Dendritic cell treated with granulocyte-macrophage colony-stimulating factor and Interleukin-4, amounts not matched to agents 40 ng/mL and 50 ng/mL, for 4 days (primary cell): ENCODE measurements around the gene ACTR1A.
"Not testable (repeated sequence)": the region's sequence is repeated elsewhere in the genome, so short reads cannot be mapped to it uniquely, and the experiment has no call there.

ENCODE experiments used
- H3K27ac Mint-ChIP-seq: one replicate; pipeline ENCODE4 v1.8.0; 2022; ENCODE audit warnings: mild to moderate bottlenecking, mixed read lengths
- H3K27me3 Mint-ChIP-seq: one replicate; pipeline ENCODE4 v1.8.0; 2022; ENCODE audit warnings: mild to moderate bottlenecking, mixed read lengths
- H3K36me3 Mint-ChIP-seq: one replicate; pipeline ENCODE4 v1.8.0; 2022; ENCODE audit warnings: low read depth, mixed read lengths
- H3K4me1 Mint-ChIP-seq: one replicate; pipeline ENCODE4 v1.8.0; 2022; ENCODE audit warnings: low read depth, mixed read lengths
- H3K4me3 Mint-ChIP-seq: one replicate; pipeline ENCODE4 v1.8.0; 2022; ENCODE audit warnings: mild to moderate bottlenecking, moderate library complexity, mixed read lengths
- H3K9me3 Mint-ChIP-seq: one replicate; pipeline ENCODE4 v1.8.0; 2022; ENCODE audit warnings: mixed read lengths
- intact Hi-C: fragments of 100-400 bp; cut with micrococcal nuclease; formaldehyde crosslinking; loops from one replicate; pipeline ENCODE4 v1.15.0; 2022

ACTR1A gene

DNA sequence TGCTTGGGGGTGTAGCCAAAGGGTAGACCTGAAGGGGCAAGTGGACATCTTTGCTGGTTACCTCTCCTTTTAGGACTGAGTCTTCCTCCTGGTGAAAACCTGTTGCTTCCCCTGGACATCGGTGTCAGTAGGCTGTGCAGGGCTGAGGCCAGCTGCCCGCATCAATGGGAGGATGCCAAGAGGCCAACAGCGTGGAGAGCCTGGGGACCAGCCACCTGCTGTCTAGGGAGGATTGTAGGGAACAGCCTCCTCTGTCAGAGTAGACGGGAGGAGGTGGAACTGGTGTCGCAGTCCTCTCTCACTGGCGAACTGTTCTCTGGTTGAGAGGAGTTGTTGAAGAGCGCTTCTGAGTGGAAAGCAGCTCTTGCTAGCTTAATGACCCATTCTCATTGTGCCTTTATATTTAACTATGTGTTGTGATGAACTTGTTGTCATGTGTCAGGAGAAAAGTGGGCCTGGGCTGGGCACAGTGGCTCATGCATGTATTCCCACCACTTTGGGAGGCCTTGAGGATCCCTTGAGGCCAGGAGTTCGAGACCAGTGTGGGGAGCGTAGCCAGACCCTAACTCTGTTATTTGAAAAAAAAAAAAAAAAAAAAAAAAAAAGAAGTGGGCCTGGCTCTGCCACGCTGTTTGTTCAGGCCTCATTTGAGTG, 3.1 kb upstream of the ACTR1A start:
- Mint-ChIP-seq H3K27me3 (no peaks in the 10 kb centered on the region), H3K9me3 (no peaks in the 10 kb centered on the region), H3K4me3 (peak overlapping the region; percentile 98), H3K36me3 (peaks cover 65% of the 10 kb centered on the region), H3K27ac (peak overlapping the region; percentile 97), H3K4me1 (peaks cover 48% of the 10 kb centered on the region)
- intact Hi-C loops: loop anchor here (10.0 kb wide), 1 partner anchor 261 kb away; the partner anchor contains the start of genes GBF1 and PITX3

- Mint-ChIP-seq H3K36me3 (peaks cover 58% of the 10 kb centered on the region), H3K4me1 (peaks cover 47% of the 10 kb centered on the region), H3K27me3 (no peaks in the 10 kb centered on the region), H3K9me3 (no peaks in the 10 kb centered on the region), H3K4me3 (peak overlapping the region; percentile 98), H3K27ac (peak overlapping the region; percentile 97)
- intact Hi-C loops: loop anchor here (5.0 to 10.0 kb wide), 2 partner anchors 260 to 353 kb away; partner anchors contain the start of genes GBF1, NOLC1 and PITX3
These were observed 2.4 kb upstream of the ACTR1A start for GRCh38 chr10:102504976-102505300.

- Mint-ChIP-seq H3K4me3 (peak overlapping the region; percentile 98), H3K27ac (peak overlapping the region; percentile 97), H3K9me3 (no peaks in the 10 kb centered on the region), H3K36me3 (peaks cover 58% of the 10 kb centered on the region), H3K4me1 (peaks cover 42% of the 10 kb centered on the region), H3K27me3 (no peaks in the 10 kb centered on the region)
- intact Hi-C loops: loop anchor here (5.0 to 10.0 kb wide), 2 partner anchors 260 to 352 kb away; partner anchors contain the start of genes GBF1, NOLC1 and PITX3
These were observed 1.9 kb upstream of the ACTR1A start for GRCh38 chr10:102504179-102504975.

DNA sequence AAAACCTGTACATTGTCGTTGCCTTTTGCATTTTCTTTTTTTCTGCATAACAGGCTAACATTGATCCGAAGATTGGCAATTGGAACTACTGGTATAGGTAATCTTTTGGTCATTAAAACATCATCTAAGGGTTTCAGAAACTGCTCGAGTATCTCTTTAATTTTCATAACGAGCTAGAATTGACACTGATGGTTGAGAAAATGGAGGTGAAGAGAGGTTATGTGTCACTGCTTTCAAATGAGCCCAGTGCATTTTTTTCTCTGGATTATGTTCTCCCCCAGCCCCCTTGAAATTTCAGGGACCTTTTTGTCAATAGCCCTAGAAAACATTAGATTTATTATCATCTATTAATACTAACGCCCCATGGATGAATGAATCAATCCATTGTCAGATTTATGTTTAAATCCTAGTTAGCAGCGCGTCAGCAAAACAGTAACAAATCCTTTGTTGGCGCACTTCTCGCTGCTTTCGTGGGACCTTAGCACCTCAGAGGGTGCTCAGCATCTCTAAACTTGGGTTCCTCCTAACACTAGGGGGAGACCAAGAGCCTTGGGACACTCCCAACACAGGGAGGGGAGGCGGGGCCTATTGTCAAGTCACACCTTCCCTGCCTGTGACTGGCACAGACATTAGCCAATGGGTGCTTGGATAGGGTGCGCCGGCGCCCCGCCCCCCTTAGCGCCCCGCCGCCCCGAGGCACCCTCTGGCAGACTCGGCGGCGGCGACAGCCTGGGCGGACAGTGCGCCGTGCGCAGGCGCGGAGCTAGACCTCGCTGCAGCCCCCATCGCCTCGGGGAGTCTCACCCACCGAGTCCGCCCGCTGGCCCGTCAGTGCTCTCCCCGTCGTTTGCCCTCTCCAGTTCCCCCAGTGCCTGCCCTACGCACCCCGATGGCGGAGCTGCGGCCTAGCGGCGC, 1.0 kb upstream of the ACTR1A start, which contains the start of gene SUFU:
Gene SUFU (plus strand): TSS at position 709 of the 915 bp plus-strand sequence. CDS start 181 bp downstream, at position 890.
- peaks cover 58% of the 10 kb centered on the region for H3K36me3 Mint-ChIP-seq

GRCh38 chr10:102502029-102502336, 529 bp downstream of the ACTR1A start:
- H3K4me1 Mint-ChIP-seq: peaks cover 38% of the 10 kb centered on the region
- no peaks in the 10 kb centered on the region for H3K9me3 Mint-ChIP-seq
- no peak overlapping the region for H3K4me3 Mint-ChIP-seq
- no peak overlapping the region for H3K27ac Mint-ChIP-seq
- peaks cover 59% of the 10 kb centered on the region for H3K36me3 Mint-ChIP-seq
- no peaks in the 10 kb centered on the region for H3K27me3 Mint-ChIP-seq
- intact Hi-C loops: loop anchor here (2.0 to 10.0 kb wide), 4 partner anchors 67 to 350 kb away; partner anchors contain the start of genes GBF1, NOLC1 and PITX3

More for the DNA sequence above, 1.0 kb upstream of the ACTR1A start, which contains the start of gene SUFU:
- Mint-ChIP-seq H3K4me3 (peak within 1 kb of the TSS; percentile 98), H3K9me3 (no peaks in the 10 kb centered on the region), H3K27ac (peak within 1 kb of the TSS; percentile 97), H3K27me3 (no peaks in the 10 kb centered on the region), H3K4me1 (peaks cover 33% of the 10 kb centered on the region)
- intact Hi-C loops: loop anchor here (1.0 to 10.0 kb wide), 5 partner anchors 69 to 351 kb away; partner anchors contain the start of genes GBF1, NOLC1 and PITX3

DNA sequence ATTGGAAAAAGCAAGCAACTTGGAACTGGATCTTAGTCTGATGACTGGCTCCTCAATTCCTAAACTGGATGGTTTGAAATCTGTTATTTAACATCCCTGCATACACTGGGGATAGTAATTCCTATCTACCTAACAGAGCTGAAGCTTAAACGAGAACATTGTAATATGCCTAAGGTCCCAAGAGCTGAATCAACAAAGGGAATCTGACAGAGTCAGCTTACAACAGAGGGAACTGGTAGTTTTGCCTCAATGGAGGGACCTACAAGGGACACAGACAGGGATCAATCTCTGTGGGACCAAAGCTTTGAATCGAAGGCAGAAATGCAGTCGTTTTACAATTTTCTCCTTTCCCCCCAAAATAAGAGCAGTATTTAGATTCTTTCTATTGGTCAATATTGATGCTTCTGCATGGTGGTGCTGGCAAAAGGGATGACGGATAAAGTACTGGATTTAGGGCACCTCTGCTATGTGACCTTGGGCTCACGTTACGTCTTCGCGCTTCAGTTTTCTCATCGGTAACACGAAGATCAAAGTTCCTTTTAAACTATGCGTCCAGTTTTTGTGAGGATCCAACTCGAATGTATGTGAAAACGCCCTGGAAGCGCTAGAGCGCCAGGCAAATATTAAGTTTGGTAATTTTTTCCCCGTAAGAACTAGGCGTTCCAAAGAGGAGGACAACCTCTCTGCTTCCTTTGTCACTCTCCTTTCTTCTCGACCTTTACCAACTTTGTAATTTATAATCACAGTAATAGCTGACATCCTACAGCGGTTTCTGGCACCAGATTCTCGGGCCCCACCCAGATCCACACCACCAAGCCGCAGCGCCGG, 1.1 kb downstream of the ACTR1A start:
- Mint-ChIP-seq H3K9me3 (no peaks in the 10 kb centered on the region), H3K4me1 (peaks cover 35% of the 10 kb centered on the region), H3K4me3 (no peak overlapping the region), H3K36me3 (peaks cover 59% of the 10 kb centered on the region), H3K27ac (no peak overlapping the region), H3K27me3 (no peaks in the 10 kb centered on the region)
- intact Hi-C loops: loop anchor here (2.0 to 10.0 kb wide), 4 partner anchors 67 to 349 kb away; partner anchors contain the start of genes GBF1, NOLC1 and PITX3

DNA sequence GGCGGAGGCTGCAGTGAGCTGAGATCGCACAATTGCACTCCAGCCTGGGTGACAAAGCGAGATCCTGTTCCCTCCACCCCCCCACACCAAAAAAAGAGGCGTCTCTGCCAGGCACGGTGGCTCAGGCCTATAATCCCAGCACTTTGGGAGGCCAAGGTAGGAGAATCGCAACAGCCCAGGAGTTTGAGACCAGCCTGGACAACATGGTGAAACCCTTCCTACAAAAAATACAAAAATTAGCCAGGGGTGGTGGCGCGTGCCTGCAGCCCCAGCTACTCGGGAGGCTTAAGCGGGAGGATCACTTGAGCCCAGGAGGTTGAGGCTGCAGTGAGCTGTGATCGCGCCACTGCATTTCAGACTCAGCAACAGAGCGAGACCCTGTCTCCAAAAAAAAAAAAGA, 1.8 kb downstream of the ACTR1A start:
- H3K27me3 Mint-ChIP-seq, H3K27ac Mint-ChIP-seq, H3K9me3 Mint-ChIP-seq, H3K4me3 Mint-ChIP-seq: not testable (repeated sequence)
- H3K36me3 Mint-ChIP-seq: peaks cover 58% of the 10 kb centered on the region
- H3K4me1 Mint-ChIP-seq: peaks cover 28% of the 10 kb centered on the region
- intact Hi-C loops: loop anchor here (5.0 to 10.0 kb wide), 2 partner anchors 256 to 348 kb away; partner anchors contain the start of genes GBF1, NOLC1 and PITX3

DNA sequence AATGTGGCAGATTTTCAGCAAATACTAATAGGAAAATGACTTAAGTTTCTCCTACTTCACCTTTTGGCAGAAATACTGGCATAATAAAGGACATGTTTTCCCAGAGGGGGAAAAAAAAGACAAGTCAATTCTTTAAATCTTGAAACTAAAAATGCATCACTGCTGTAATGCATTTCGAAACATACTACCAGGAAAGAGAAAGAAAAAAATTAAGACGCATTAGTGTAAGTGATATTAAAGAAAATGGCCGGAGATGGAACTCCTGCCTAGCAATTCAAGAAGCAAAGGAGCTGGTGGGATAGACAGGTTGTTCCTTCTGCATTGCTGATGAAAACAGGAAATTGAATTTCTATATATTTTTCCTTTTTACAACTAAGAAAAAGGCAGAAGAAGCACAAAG, 3.2 kb downstream of the ACTR1A start:
- no peaks in the 10 kb centered on the region for H3K9me3 Mint-ChIP-seq

DNA sequence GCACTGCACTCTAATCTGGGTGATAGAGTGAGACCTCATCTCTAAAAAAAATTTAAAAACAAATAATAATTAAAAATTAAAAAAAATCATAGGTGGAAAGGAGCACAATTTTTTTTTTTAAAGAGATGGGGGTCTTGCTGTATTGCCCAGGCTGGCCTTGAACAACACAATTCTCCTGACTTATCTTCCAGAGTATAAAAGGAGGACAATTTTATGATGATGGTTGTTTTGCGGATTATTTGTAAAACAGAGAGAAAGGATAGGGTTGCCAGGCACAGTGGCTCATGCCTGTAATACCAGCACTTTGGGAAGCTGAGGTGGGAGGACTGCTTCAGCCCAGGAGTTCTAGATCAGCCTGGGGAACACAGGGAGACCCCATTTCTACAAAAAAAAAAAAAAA, 5.0 kb downstream of the ACTR1A start:
- Mint-ChIP-seq H3K27ac (peak overlapping the region; percentile 41), H3K9me3 (no peaks in the 10 kb centered on the region), H3K4me1 (peaks cover 29% of the 10 kb centered on the region), H3K4me3 (no peak overlapping the region), H3K27me3 (no peaks in the 10 kb centered on the region), H3K36me3 (peaks cover 66% of the 10 kb centered on the region)
- intact Hi-C loops: no loop called here

More for the DNA sequence above, 3.2 kb downstream of the ACTR1A start:
- peaks cover 55% of the 10 kb centered on the region for H3K36me3 Mint-ChIP-seq
- intact Hi-C loops: no loop called here
- peak overlapping the region; percentile 51 for H3K27ac Mint-ChIP-seq
- H3K4me1 Mint-ChIP-seq: peaks cover 17% of the 10 kb centered on the region
- H3K27me3 Mint-ChIP-seq: no peaks in the 10 kb centered on the region
- H3K4me3 Mint-ChIP-seq: peak overlapping the region; percentile 2

GRCh38 chr10:102493771-102494170, 8.7 kb downstream of the ACTR1A start:
- Mint-ChIP-seq H3K4me3 (no peak overlapping the region), H3K27ac (no peak overlapping the region), H3K27me3 (no peaks in the 10 kb centered on the region), H3K4me1 (peaks cover 39% of the 10 kb centered on the region), H3K9me3 (no peaks in the 10 kb centered on the region), H3K36me3 (peaks cover 90% of the 10 kb centered on the region)
- intact Hi-C loops: no loop called here

DNA sequence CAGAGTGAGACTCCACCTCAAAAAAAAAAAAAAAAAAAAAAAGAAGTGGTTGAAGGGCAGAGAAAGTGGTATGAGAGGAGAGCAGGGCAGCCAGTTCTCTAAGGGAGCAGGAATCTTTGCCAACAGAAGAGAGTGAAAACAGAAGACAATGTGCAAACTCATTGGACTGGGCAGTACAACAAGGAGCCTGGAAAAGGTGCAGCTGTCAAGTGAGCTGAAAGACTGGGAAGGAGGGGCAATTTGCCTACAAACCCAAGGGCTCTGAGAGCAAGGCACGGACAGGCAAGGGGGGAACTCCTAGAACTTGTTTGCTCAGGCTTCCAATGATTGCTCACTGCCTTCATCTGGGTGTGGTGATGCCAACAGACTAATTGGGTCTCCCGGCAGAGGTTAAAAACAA, 9.5 kb downstream of the ACTR1A start:
- Mint-ChIP-seq H3K4me3 (no peak overlapping the region), H3K36me3 (peaks cover 90% of the 10 kb centered on the region), H3K9me3 (no peaks in the 10 kb centered on the region), H3K27me3 (no peaks in the 10 kb centered on the region), H3K4me1 (peaks cover 34% of the 10 kb centered on the region), H3K27ac (no peak overlapping the region)
- intact Hi-C loops: no loop called here

- Mint-ChIP-seq H3K36me3 (peaks cover 92% of the 10 kb centered on the region), H3K9me3 (no peaks in the 10 kb centered on the region), H3K27ac (no peak overlapping the region), H3K4me1 (peaks cover 29% of the 10 kb centered on the region), H3K4me3 (no peak overlapping the region), H3K27me3 (no peaks in the 10 kb centered on the region)
- intact Hi-C loops: no loop called here
These were observed 10.1 kb downstream of the ACTR1A start for GRCh38 chr10:102492344-102492939.
